ENCODE measurements around the gene MYO5B.

DNA sequence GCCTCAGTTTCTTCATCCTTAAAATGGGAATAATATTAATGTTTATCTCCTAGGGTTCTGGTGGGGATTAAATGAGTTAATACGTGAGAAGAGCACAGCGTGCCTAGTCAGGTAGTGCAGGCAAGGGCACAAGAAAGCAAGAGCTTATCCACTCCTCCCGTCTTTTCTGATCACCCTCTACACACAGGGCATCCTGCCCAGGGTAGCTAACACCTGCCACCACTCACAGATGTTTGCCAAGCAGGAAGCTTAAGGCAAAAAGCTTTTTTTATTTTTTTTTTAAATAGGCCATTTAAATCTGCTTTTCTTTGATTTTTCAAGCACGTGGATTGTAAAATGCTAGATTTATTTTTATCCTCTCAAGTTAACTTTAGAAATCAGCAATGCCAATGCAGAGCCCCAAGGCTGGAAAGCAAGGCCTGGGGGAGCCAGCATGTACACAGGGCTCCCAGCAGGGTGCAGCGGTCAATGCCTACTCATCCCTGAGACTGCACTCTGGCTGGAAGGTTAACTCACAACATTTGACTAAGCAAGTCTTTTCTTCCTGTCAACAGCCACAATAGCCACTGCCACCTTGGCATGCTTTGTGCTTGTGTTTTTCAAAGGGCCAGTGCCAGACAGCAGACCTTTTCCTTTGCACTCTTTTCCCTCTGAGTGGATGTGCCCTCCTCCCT lies 295.2 kb downstream of the MYO5B start:
- TF ChIP-seq ZNF274 (IDR thresholded peaks at IDR 0.05; ENCODE audit: low read depth, low read length) (no peak), EZH2phosphoT487 (IDR thresholded peaks at IDR 0.05; ENCODE audit: borderline replicate concordance) (no peak), ELF1 (IDR thresholded peaks at IDR 0.05; ENCODE audit: borderline replicate concordance, low read depth) (no peak), EZH2 (IDR thresholded peaks at IDR 0.05) (no peak), ZFX (IDR thresholded peaks at IDR 0.05) (no peak), SIN3A (IDR thresholded peaks at IDR 0.05; ENCODE audit: low read depth) (no peak), POLR2A (IDR thresholded peaks at IDR 0.05; ENCODE audit: borderline replicate concordance, extremely low read depth, insufficient read depth, insufficient read length) (no peak), POLR2AphosphoS5 (IDR thresholded peaks at IDR 0.05; ENCODE audit: low read depth, low read length) (no peak), RAD21 (IDR thresholded peaks at IDR 0.05; ENCODE audit: low read depth) (peak; percentile 26)
- TF ChIP-seq, protein P1, sequence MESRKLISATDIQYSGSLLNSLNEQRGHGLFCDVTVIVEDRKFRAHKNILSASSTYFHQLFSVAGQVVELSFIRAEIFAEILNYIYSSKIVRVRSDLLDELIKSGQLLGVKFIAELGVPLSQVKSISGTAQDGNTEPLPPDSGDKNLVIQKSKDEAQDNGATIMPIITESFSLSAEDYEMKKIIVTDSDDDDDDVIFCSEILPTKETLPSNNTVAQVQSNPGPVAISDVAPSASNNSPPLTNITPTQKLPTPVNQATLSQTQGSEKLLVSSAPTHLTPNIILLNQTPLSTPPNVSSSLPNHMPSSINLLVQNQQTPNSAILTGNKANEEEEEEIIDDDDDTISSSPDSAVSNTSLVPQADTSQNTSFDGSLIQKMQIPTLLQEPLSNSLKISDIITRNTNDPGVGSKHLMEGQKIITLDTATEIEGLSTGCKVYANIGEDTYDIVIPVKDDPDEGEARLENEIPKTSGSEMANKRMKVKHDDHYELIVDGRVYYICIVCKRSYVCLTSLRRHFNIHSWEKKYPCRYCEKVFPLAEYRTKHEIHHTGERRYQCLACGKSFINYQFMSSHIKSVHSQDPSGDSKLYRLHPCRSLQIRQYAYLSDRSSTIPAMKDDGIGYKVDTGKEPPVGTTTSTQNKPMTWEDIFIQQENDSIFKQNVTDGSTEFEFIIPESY (IDR thresholded peaks at IDR 0.05; ENCODE audit: extremely low read depth, insufficient replicate concordance, low read length) = no peak
- TF ChIP-seq, protein P2, sequence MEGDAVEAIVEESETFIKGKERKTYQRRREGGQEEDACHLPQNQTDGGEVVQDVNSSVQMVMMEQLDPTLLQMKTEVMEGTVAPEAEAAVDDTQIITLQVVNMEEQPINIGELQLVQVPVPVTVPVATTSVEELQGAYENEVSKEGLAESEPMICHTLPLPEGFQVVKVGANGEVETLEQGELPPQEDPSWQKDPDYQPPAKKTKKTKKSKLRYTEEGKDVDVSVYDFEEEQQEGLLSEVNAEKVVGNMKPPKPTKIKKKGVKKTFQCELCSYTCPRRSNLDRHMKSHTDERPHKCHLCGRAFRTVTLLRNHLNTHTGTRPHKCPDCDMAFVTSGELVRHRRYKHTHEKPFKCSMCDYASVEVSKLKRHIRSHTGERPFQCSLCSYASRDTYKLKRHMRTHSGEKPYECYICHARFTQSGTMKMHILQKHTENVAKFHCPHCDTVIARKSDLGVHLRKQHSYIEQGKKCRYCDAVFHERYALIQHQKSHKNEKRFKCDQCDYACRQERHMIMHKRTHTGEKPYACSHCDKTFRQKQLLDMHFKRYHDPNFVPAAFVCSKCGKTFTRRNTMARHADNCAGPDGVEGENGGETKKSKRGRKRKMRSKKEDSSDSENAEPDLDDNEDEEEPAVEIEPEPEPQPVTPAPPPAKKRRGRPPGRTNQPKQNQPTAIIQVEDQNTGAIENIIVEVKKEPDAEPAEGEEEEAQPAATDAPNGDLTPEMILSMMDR (IDR thresholded peaks at IDR 0.05 in 2 of 3, conservative IDR thresholded peaks at IDR 0.05 in 1 of 3; ENCODE audit: borderline replicate concordance in 1 of 3, insufficient read depth in 1 of 3, low read depth in 2 of 3, low read length in 2 of 3) = peak in 2 of 3 experiments; percentile 34 to 43; a peak in 4 of 6 replicates
- TF ChIP-seq, protein P3, sequence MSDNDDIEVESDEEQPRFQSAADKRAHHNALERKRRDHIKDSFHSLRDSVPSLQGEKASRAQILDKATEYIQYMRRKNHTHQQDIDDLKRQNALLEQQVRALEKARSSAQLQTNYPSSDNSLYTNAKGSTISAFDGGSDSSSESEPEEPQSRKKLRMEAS (IDR thresholded peaks at IDR 0.05) = no peak
